HepG2 (cell line): Measurements from ENCODE around the gene RNF222. TPM values are rescaled to one million over a fixed set of nuclear protein-coding genes. Genes with fewer than 3 reads are reported as not detected.

Experiments
- CREM ChIP-seq, 2 experiments: sonication (generic) in 1 of 2; formaldehyde crosslinking in 1 of 2; IDR thresholded peaks; 2 replicates each; pipeline versions ENCODE4 v1.4.0 to v1.6.1; 2016 to 2020; ENCODE audit warnings: antibody characterized with exemption in 1 of 2, mild to moderate bottlenecking in 1 of 2, missing genetic modification reagents in 1 of 2
- ELF4 ChIP-seq: sonication (generic); formaldehyde crosslinking; IDR thresholded peaks from 2 replicates; pipeline ENCODE4 v1.5.0; 2020; ENCODE audit warnings: missing genetic modification reagents, mild to moderate bottlenecking, moderate library complexity, borderline replicate concordance
- IRF1 ChIP-seq: sonication (generic); formaldehyde crosslinking; IDR thresholded peaks from 2 replicates; pipeline ENCODE4 v1.4.0; 2020; ENCODE audit warnings: low read depth, mild to moderate bottlenecking, missing genetic modification reagents
- NAIF1 ChIP-seq: sonication (generic); formaldehyde crosslinking; IDR thresholded peaks from 2 replicates; pipeline ENCODE4 v1.5.0; 2020; ENCODE audit warnings: mild to moderate bottlenecking, missing genetic modification reagents, borderline replicate concordance
- RBFOX2 ChIP-seq: fragments of 200-400 bp; formaldehyde crosslinking; IDR thresholded peaks from 2 replicates; pipeline ENCODE4 v1.6.1; 2017; ENCODE audit warnings: low read depth, mild to moderate bottlenecking, low read length
- SPEN ChIP-seq: sonication (generic); formaldehyde crosslinking; IDR thresholded peaks from 2 replicates; pipeline ENCODE4 v1.5.1; 2020; ENCODE audit warnings: low read depth, mild to moderate bottlenecking, missing genetic modification reagents
- SRY ChIP-seq: sonication (generic); formaldehyde crosslinking; IDR thresholded peaks from 2 replicates; pipeline ENCODE4 v1.8.0; 2022; ENCODE audit warnings: mild to moderate bottlenecking, missing genetic modification reagents
- STAT5B ChIP-seq: sonication (generic); formaldehyde crosslinking; IDR thresholded peaks from 2 replicates; pipeline ENCODE4 v1.4.0; 2020; ENCODE audit warnings: missing genetic modification reagents
- TMF1 ChIP-seq: sonication (generic); formaldehyde crosslinking; IDR thresholded peaks from 2 replicates; pipeline ENCODE4 v1.8.1; 2022; ENCODE audit warnings: low read depth, missing genetic modification reagents
- ZFAT ChIP-seq: sonication (generic); formaldehyde crosslinking; conservative IDR thresholded peaks from 2 replicates; pipeline ENCODE4 v1.8.1; 2023; ENCODE audit warnings: missing genetic modification reagents, inconsistent platforms
- ZNF513 ChIP-seq: sonication (generic); formaldehyde crosslinking; conservative IDR thresholded peaks from 2 replicates; pipeline ENCODE4 v1.5.0; 2020; ENCODE audit warnings: missing genetic modification reagents
- ZNF687 ChIP-seq: sonication (generic); formaldehyde crosslinking; IDR thresholded peaks from 2 replicates; pipeline ENCODE4 v1.5.1; 2020; ENCODE audit warnings: mild to moderate bottlenecking, missing genetic modification reagents, moderate library complexity
- ZNF761 ChIP-seq: sonication (generic); formaldehyde crosslinking; conservative IDR thresholded peaks from 2 replicates; pipeline ENCODE4 v1.4.0; 2020; ENCODE audit warnings: mild to moderate bottlenecking, missing genetic modification reagents
- ZNF766 ChIP-seq: sonication (generic); formaldehyde crosslinking; IDR thresholded peaks from 2 replicates; pipeline ENCODE4 v1.5.0; 2020; ENCODE audit warnings: missing genetic modification reagents, borderline replicate concordance
- ZNF792 ChIP-seq: IDR thresholded peaks from 2 replicates; pipeline ENCODE4 v1.6.1; 2016
- ZNF800 ChIP-seq: sonication (generic); formaldehyde crosslinking; IDR thresholded peaks from 2 replicates; pipeline ENCODE4 v1.4.0; 2020; ENCODE audit warnings: missing genetic modification reagents
- polyA plus RNA-seq, 8 experiments: library from polyadenylated mRNA; depleted of rRNA in 3 of 8; stranded (reverse) in 7 of 8; unstranded in 1 of 8; fragments of >200 nt; fragmentation: Illumina TruSeq in 4 of 8; extraction: Trizol in 4 of 8; gene quantifications; 2 replicates each; pipeline versions ENCODE4 v1.2.1 to v1.2.3, GENCODE V29; 2011 to 2016; ENCODE audit warnings: low read depth in 4 of 8, missing spikeins in 1 of 8, mixed read lengths in 1 of 8; ENCODE audit not compliant: insufficient read depth in 1 of 8
- total RNA-seq, 5 experiments: library from RNA; depleted of rRNA; stranded (reverse); fragments of >200 nt; fragmentation: Illumina TruSeq; extraction: Trizol; gene quantifications; 2 replicates each; pipeline ENCODE4 v1.2.3, GENCODE V29; 2016; ENCODE audit warnings: low read depth in 1 of 5

Gene RNF222
- total and polyA plus RNA-seq, 2 of the 13 experiments (the other 11 are each of a cell fraction or from before 2014, with no cell fraction given) = not detected

DNA sequence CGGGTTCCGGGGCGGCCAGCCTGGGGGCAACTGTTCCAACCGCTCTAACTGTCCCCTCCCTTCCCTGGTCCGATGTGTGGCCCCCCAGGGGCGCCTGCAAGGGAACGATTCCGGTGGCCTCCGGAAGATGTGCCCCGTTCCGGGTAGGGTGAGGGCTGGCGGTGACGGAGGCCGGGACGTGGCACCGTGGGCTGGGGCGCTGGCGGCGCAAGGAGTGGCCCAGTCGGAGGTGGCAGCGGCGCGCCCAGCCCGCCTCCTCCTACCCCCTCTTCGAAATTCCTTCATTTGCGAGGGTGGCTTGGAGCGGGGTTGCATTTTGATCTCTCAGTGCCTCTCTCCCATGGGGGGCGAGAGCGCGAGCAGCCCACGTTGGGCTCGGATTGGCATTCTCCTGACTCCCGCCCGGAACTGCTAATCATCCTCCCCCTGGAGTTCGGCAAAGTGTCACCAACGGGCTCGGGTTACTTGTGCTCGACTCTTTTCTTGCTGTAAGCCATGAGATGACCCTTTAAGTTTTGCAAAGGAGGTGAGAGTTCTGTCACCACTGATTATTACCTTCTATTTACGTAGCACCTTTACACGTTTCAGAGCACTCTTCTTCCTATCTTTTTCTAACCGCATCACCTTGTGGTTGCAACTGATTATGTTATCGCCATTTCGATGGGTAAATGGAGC is 38.7 kb upstream of the RNF222 start (continued):
- TF ChIP-seq ZNF800 (CRISPR knock-in tag) (0 out of 2 replicates have a peak, but pooled peaks have one; percentile 14), ELF4 (peak; percentile 73; the same call in 1 of the 2 replicates), STAT5B (CRISPR knock-in tag) (0 out of 2 replicates have a peak, but pooled peaks have one; percentile 51), ZFAT (CRISPR knock-in tag) (no peak), TMF1 (CRISPR knock-in tag) (peak; percentile 4; the same call in 1 of the 2 replicates), ZNF761 (CRISPR knock-in tag) (0 out of 2 replicates have a peak, but pooled peaks have one; percentile 6), IRF1 (no peak), SRY (CRISPR knock-in tag) (peak; percentile 45; the same call in 1 of the 2 replicates), ZNF766 (no peak), RBFOX2 (peak; percentile 85), ZNF687 (CRISPR knock-in tag) (peak; percentile 77), ZNF513 (CRISPR knock-in tag) (no peak), SPEN (CRISPR knock-in tag) (peak; percentile 2; the same call in 1 of the 2 replicates), CREM (IDR thresholded peaks at IDR 0.05) (peak; percentile 9; the same call in 1 of the 2 replicates), CREM (CRISPR knock-in tag; IDR thresholded peaks at IDR 0.05) (no peak), NAIF1 (CRISPR knock-in tag) (0 out of 2 replicates have a peak, but pooled peaks have one; percentile 24), ZNF792 (CRISPR knock-in tag) (0 out of 2 replicates have a peak, but pooled peaks have one; percentile 13)
